BLaER1 treated with 17β-estradiol and CSF1 and Interleukin-3, amounts not matched to agents 10 nM and 100 nM (cell line): Measurements from ENCODE around the gene PDIA4.

Source experiments
- H3K27ac ChIP-seq, 11 experiments: shearing (Covaris generic); formaldehyde crosslinking; 2 replicates each; pipeline ENCODE4 v1.8.1; 2022
- H3K27me3 ChIP-seq, 11 experiments: shearing (Covaris generic); formaldehyde crosslinking; 2 replicates each; pipeline ENCODE4 v1.8.1; 2022
- H3K36me3 ChIP-seq, 11 experiments: shearing (Covaris generic); formaldehyde crosslinking; 2 replicates each; pipeline ENCODE4 v1.8.1; 2022
- H3K4me1 ChIP-seq, 10 experiments: shearing (Covaris generic); formaldehyde crosslinking; 2 replicates each; pipeline ENCODE4 v1.8.1; 2022
- H3K4me2 ChIP-seq, 11 experiments: shearing (Covaris generic); formaldehyde crosslinking; 2 replicates each; pipeline ENCODE4 v1.8.1; 2022
- H3K4me3 ChIP-seq, 10 experiments: shearing (Covaris generic); formaldehyde crosslinking; 2 replicates each; pipeline ENCODE4 v1.8.1; 2022
- H3K9ac ChIP-seq, 11 experiments: shearing (Covaris generic); formaldehyde crosslinking; 2 replicates each; pipeline ENCODE4 v1.8.1; 2022
- H3K9me3 ChIP-seq, 11 experiments: shearing (Covaris generic); formaldehyde crosslinking; replicated peaks in 1 of 11; 2 replicates each; pipeline ENCODE4 v1.8.1; 2022
- H4K20me1 ChIP-seq, 11 experiments: shearing (Covaris generic); formaldehyde crosslinking; 2 replicates each; pipeline ENCODE4 v1.8.1; 2022
- Cebpa-rat ChIP-seq, 11 experiments: shearing (Covaris generic); IDR thresholded peaks; 2 replicates each; pipeline ENCODE4 v1.8.1; 2022

PDIA4 gene

DNA sequence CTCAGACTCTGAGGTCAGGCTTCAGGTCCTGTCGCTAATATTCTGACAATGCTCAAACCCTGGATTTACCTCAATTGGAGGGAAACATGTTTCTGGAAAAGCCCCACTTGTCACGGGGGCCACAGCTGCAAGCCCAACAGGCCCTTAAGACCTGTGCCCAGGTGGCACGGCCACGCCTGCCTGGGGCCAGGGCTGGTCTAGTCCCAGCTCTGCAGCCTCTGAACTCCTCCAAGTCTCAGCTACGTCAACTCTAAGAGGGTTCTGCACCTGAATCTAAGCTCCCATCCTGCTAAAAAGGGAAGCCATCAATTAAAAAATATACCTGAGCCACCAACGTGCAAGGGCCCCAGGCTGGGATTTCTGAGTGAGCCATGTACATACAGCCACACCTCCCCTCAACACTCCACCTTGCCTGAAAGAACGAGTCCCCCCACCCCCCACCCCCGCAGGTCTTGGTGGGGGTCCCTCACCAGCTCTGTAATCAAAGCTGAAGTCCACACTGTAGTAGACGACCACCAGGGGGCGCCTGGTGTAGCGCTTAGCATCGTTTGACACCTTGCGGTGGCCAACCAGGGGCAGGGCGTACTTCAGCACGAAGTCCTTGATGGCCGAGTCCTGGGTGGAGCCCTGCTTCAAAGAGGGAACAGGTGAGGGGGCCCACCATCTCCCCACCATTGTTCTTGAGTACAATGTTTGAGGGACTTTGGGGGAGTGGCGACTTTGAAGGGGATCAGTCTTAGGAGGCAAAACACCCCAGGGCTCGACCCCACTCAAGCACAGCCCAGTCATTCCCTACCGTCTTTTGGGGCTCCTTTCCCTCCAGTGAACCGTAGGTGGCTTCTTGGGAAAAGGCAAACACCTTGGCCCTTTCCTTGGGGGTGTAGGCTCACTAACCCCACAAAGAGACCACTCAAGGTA is 22.6 kb downstream of the PDIA4 start:
- no peak for TF ChIP-seq Cebpa-rat (IDR thresholded peaks at IDR 0.05)
- H3K27ac ChIP-seq: no peak overlapping the region
- H3K9ac ChIP-seq: no peak overlapping the region
- no peak overlapping the region for H3K4me2 ChIP-seq
- no peaks in the 10 kb centered on the region for H3K9me3 ChIP-seq
- peaks cover 43 to 100% (median 91%) of the 10 kb centered on the region in 11 experiments; a peak in 21 of 22 replicates for H4K20me1 ChIP-seq
- H3K36me3 ChIP-seq: peaks cover 94 to 98% (median 97%) of the 10 kb centered on the region in 11 experiments
- H3K4me3 ChIP-seq: no peak overlapping the region
- H3K27me3 ChIP-seq: no peaks in the 10 kb centered on the region
- H3K4me1 ChIP-seq: peaks cover 0 to 3% (median 0%) of the 10 kb centered on the region in 10 experiments; a peak in 1 of 20 replicates

DNA sequence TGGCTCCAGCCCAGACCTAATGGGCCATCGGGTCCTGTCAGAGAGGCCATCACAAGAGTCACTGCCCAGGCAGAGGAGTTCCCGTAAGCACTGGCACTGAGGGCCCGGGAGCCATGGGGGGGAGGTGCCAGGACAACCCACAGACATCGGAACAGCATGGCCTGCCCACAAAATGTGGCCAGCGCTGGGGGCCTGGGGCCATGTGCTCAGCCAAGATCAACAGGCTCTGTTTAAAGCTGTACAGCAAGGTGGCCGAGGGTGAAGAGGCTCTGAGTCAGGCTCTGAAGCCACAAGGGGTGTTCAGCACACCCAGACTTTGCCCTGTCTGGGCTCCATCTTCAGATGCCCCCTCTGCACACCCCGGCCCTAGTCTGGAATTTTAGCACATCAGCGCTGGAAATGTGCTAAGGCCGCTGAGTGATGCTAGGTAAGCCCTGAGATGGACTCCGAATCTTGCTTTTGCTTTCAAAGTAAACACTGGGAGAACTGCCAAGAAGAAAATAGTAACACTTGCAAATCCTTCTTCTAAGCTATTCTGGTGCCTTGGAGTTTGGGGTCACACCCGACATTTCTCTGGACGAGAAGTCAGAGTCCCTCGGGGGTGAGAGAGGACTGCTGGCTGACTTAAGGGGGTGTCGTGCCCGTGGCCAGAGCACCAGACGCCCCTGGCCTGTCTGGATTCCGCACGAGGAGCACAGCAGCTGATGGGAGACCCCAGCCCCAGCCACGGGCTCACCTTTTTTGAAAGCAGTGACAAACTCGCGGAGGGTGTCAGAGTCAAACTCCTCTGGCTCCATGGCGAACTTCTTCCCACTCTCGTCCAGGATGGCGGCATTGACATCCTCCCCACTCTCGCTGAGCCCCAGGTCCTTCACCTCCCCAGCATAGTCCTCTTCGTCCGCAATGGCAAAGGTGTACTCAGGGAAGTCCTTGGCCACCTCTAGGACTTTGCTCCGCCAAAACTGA is 23.6 kb downstream of the PDIA4 start:
- H3K27ac ChIP-seq: no peak overlapping the region
- no peaks in the 10 kb centered on the region for H3K9me3 ChIP-seq
- H3K4me2 ChIP-seq: no peak overlapping the region
- peak overlapping the region in 2 of 11 experiments; percentile 5 to 6; a peak in 1 of 22 replicates for H3K9ac ChIP-seq
- TF ChIP-seq Cebpa-rat (IDR thresholded peaks at IDR 0.05): no peak
- H4K20me1 ChIP-seq: peaks cover 37 to 99% (median 81%) of the 10 kb centered on the region in 11 experiments; a peak in 21 of 22 replicates
- H3K4me3 ChIP-seq: no peak overlapping the region
- H3K27me3 ChIP-seq: no peaks in the 10 kb centered on the region
- peaks cover 84 to 93% (median 88%) of the 10 kb centered on the region in 11 experiments for H3K36me3 ChIP-seq
- no peaks in the 10 kb centered on the region for H3K4me1 ChIP-seq

DNA sequence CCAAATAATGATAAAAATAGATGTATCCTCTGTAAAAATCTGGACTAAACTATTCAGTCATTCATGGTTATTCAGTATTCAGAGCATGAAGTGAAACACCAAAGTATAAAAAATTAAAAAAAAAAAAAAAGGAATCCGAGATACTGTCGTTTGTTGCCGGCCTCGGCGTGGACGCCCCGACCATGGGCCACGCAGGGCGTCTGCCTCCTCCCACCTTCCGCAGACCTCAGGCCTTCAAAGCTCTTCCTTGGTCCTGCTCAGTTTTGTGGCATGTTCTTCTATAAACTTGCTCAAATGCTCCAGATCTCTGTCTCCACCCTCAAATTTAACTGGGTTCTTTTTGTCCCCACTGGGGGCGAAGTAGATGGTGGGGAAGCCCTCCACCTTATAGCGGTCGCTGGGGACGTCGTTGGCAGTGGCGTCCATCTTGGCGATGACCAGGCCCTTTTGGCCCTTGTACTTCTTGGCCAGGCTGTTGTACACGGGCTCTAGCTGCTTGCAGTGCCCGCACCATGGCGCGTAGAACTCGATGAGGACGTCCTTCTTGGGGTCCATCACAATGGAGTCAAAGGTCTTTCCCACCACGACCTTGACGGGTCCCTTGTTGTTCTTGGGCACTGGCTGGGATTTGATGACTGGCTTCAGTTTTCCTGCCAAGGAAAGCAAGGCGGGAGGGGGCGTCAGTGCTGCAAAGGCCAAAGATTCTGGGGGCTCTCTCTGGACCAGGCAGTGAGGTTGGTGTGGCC is 24.6 kb downstream of the PDIA4 start:
- H3K27me3 ChIP-seq: no peaks in the 10 kb centered on the region
- H3K4me2 ChIP-seq: no peak overlapping the region
- H3K9ac ChIP-seq: no peak overlapping the region
- H3K9me3 ChIP-seq: no peaks in the 10 kb centered on the region
- TF ChIP-seq Cebpa-rat (IDR thresholded peaks at IDR 0.05): no peak
- no peak overlapping the region for H3K27ac ChIP-seq
- H3K4me1 ChIP-seq: no peaks in the 10 kb centered on the region
- no peak overlapping the region for H3K4me3 ChIP-seq
- peaks cover 27 to 93% (median 71%) of the 10 kb centered on the region in 11 experiments; a peak in 21 of 22 replicates for H4K20me1 ChIP-seq
- H3K36me3 ChIP-seq: peaks cover 75 to 84% (median 78%) of the 10 kb centered on the region in 11 experiments

GRCh38 chr7:149003018-149003417 is 25.3 kb downstream of the PDIA4 start:
- Histone ChIP-seq H3K4me3 (no peak overlapping the region), H3K27ac (no peak overlapping the region), H3K9ac (no peak overlapping the region), H3K4me1 (no peaks in the 10 kb centered on the region), H3K27me3 (no peaks in the 10 kb centered on the region), H4K20me1 (peaks cover 27 to 86% (median 65%) of the 10 kb centered on the region in 11 experiments; a peak in 21 of 22 replicates), H3K4me2 (no peak overlapping the region), H3K9me3 (no peaks in the 10 kb centered on the region), H3K36me3 (peaks cover 68 to 77% (median 71%) of the 10 kb centered on the region in 11 experiments)
- TF ChIP-seq Cebpa-rat (IDR thresholded peaks at IDR 0.05): no peak

GRCh38 chr7:149002604-149003003 is 25.7 kb downstream of the PDIA4 start:
- H3K36me3 ChIP-seq: peaks cover 63 to 73% (median 67%) of the 10 kb centered on the region in 11 experiments
- H3K9ac ChIP-seq: no peak overlapping the region
- no peaks in the 10 kb centered on the region for H3K9me3 ChIP-seq
- no peak overlapping the region for H3K4me2 ChIP-seq
- TF ChIP-seq Cebpa-rat (IDR thresholded peaks at IDR 0.05): no peak
- peaks cover 23 to 81% (median 61%) of the 10 kb centered on the region in 11 experiments; a peak in 21 of 22 replicates for H4K20me1 ChIP-seq
- H3K27me3 ChIP-seq: no peaks in the 10 kb centered on the region
- H3K27ac ChIP-seq: no peak overlapping the region
- H3K4me1 ChIP-seq: no peaks in the 10 kb centered on the region
- H3K4me3 ChIP-seq: no peak overlapping the region

DNA sequence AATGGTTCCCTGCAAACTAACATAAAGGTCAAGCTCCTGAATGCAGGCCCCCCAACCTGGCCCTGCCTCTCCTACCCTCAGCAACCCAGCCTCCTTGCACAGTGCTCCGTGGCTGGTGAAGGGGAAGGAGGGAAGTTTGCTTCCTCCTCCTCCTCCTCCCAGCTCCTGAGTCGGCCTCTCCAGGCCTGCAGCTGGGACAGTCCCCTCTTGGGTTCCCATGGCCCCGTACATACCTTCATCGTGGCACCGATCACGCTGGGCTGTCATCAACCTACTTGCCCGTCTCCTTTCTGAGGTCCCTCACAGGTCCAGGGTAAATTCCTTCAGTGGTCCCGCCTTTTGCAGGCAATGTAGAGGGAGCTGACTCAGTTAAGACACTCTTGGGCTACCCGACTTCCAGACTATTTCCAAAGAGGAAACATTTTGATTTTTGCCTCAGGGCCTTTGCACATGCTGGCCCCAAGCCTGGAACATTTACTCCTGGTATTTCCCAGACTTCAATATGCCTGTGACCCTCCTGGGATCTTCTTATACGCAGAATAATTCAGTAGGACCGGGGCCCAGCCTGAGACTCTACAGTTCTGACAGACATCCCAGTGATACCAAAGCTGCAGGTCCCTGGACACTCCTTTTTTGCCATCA is 26.8 kb downstream of the PDIA4 start:
- Histone ChIP-seq H3K4me1 (no peaks in the 10 kb centered on the region), H3K36me3 (peaks cover 53 to 62% (median 56%) of the 10 kb centered on the region in 11 experiments), H4K20me1 (peaks cover 14 to 71% (median 50%) of the 10 kb centered on the region in 11 experiments; a peak in 19 of 22 replicates), H3K27ac (no peak overlapping the region), H3K4me2 (no peak overlapping the region), H3K9me3 (no peaks in the 10 kb centered on the region), H3K27me3 (no peaks in the 10 kb centered on the region), H3K9ac (no peak overlapping the region), H3K4me3 (no peak overlapping the region)
- TF ChIP-seq Cebpa-rat (IDR thresholded peaks at IDR 0.05): no peak

- Histone ChIP-seq H3K9ac (no peak overlapping the region), H3K27ac (no peak overlapping the region), H3K36me3 (peaks cover 47 to 56% (median 51%) of the 10 kb centered on the region in 11 experiments), H3K4me3 (no peak overlapping the region), H3K4me1 (no peaks in the 10 kb centered on the region), H3K27me3 (no peaks in the 10 kb centered on the region), H4K20me1 (peaks cover 8 to 65% (median 44%) of the 10 kb centered on the region in 11 experiments; a peak in 19 of 22 replicates), H3K4me2 (no peak overlapping the region), H3K9me3 (no peaks in the 10 kb centered on the region)
- TF ChIP-seq Cebpa-rat (IDR thresholded peaks at IDR 0.05): no peak
Observed at GRCh38 chr7:149000961-149001360, 27.3 kb downstream of the PDIA4 start.

- H3K9ac ChIP-seq: no peak overlapping the region
- H3K4me3 ChIP-seq: no peak overlapping the region
- no peak overlapping the region for H3K27ac ChIP-seq
- H3K36me3 ChIP-seq: peaks cover 29 to 38% (median 33%) of the 10 kb centered on the region in 11 experiments
- H3K9me3 ChIP-seq: no peaks in the 10 kb centered on the region
- H4K20me1 ChIP-seq: peaks cover 0 to 47% (median 30%) of the 10 kb centered on the region in 11 experiments; a peak in 17 of 22 replicates
- H3K27me3 ChIP-seq: no peaks in the 10 kb centered on the region
- TF ChIP-seq Cebpa-rat (IDR thresholded peaks at IDR 0.05): no peak
- H3K4me1 ChIP-seq: no peaks in the 10 kb centered on the region
- H3K4me2 ChIP-seq: no peak overlapping the region
Observed at GRCh38 chr7:148999192-148999591, 29.1 kb downstream of the PDIA4 start.
